Measurements from ENCODE around the gene SLC25A5.

- TF ChIP-seq EP300 (IDR thresholded peaks at IDR 0.05) (no peak), CTCF (IDR thresholded peaks at IDR 0.05) (no peak), POLR2A (IDR thresholded peaks at IDR 0.05) (no peak), POLR2AphosphoS5 (IDR thresholded peaks at IDR 0.05) (no peak)
Observed at GRCh38 chrX:119486745-119487144, 18.5 kb downstream of the SLC25A5 start.
